Stimulated activated CD4-positive, alpha-beta T cell treated with anti-CD3 and anti-CD28 coated beads, Interleukin-2, amount 100 ng/mL, for 4 hours (primary cell): ENCODE data around the gene LONP1.
A peak's percentile ranks its signal among the peaks of the same experiment; 100 is the strongest.
"Not testable (repeated sequence)": the region's sequence is repeated elsewhere in the genome, so short reads cannot be mapped to it uniquely, and the experiment has no call there.

Experiments
- DNase-seq: peaks from one replicate; pipeline ENCODE4 v3.0.0-alpha.2; 2020; ENCODE audit warnings: low read depth

The LONP1 gene

GRCh38 chr19:5693195-5694166 is 26.5 kb downstream of the LONP1 start:
- no peak for DNase-seq

- DNase-seq: no peak
Observed at GRCh38 chr19:5692723-5693194, 27.2 kb downstream of the LONP1 start.

GRCh38 chr19:5691822-5692722 is 27.9 kb downstream of the LONP1 start:
- no peak for DNase-seq

GRCh38 chr19:5690955-5691821 is 28.8 kb downstream of the LONP1 start:
- DNase-seq: peak; percentile 71

GRCh38 chr19:5690125-5690954 is 29.6 kb downstream of the LONP1 start, which contains the start of gene RPL36:
Gene RPL36, plus strand, starts transcription at chr19:5690295. Its CDS starts 213 bp downstream, at chr19:5690508.
- DNase-seq: peak; percentile 98

- DNase-seq: not testable (repeated sequence)
Observed at GRCh38 chr19:5688262-5688881, 31.6 kb downstream of the LONP1 start.

GRCh38 chr19:5687360-5688198 is 32.4 kb downstream of the LONP1 start:
- DNase-seq: no peak

- DNase-seq: peak; percentile 91
Observed at GRCh38 chr19:5686647-5687359, 33.1 kb downstream of the LONP1 start.

- no peak for DNase-seq
Observed at GRCh38 chr19:5686326-5686646, 33.7 kb downstream of the LONP1 start.

- no peak for DNase-seq
Observed at GRCh38 chr19:5684694-5685430, 35.1 kb downstream of the LONP1 start.

GRCh38 chr19:5683177-5683886 is 36.6 kb downstream of the LONP1 start:
- DNase-seq: no peak

GRCh38 chr19:5682107-5682482 is 37.9 kb downstream of the LONP1 start:
- no peak for DNase-seq

- DNase-seq: no peak
Observed at GRCh38 chr19:5681391-5682106, 38.4 kb downstream of the LONP1 start.

- DNase-seq: peak; percentile 96
Observed at GRCh38 chr19:5680437-5681368, 39.2 kb downstream of the LONP1 start, which contains the start of the genes HSD11B1L and MICOS13. Gene HSD11B1L, plus strand, starts transcription at chr19:5681027. Its CDS starts 3,806 bp downstream, at chr19:5684833. Gene MICOS13, minus strand, starts transcription at chr19:5680516. Its CDS starts 30 bp downstream, at chr19:5680486.

GRCh38 chr19:5680084-5680436 is 39.9 kb downstream of the LONP1 start:
- no peak for DNase-seq
